Fibroblast of lung (primary cell): ENCODE data around the gene HIPK2.

Experiments used
- CTCF ChIP-seq, 2 donors: IDR thresholded peaks in 1 of 2; conservative IDR thresholded peaks in 1 of 2; 1 replicate in 1 of 2; 2 replicates in 1 of 2; pipeline ENCODE4 v1.5.1; 2011 to 2012; ENCODE audit warnings: low read length in 2 of 2, control low read depth in 1 of 2, inconsistent platforms in 1 of 2, low read depth in 1 of 2, mild to moderate bottlenecking in 1 of 2
- EZH2 ChIP-seq: IDR thresholded peaks from 2 replicates; pipeline ENCODE4 v1.5.1; 2012; ENCODE audit warnings: low read length, control low read depth, mild to moderate bottlenecking; ENCODE audit errors: missing control alignments

GRCh38 chr7:139721417-139721816 is 56.4 kb downstream of the HIPK2 start:
- TF ChIP-seq CTCF (conservative IDR thresholded peaks at IDR 0.05 in 1 of 2, IDR thresholded peaks at IDR 0.05 in 1 of 2; ENCODE audit: low read depth in 1 of 2, low read length in 2 of 2) (no peak), EZH2 (no peak)
